GM23338 (cell line): ENCODE data around the gene EPHB1. TPM values are rescaled to one million over a fixed set of nuclear protein-coding genes. Genes with fewer than 3 reads are reported as not detected.

Source experiments
- ATAC-seq: fragments of 200-7000 bp; cut with Tn5 transposase; 3 replicates; pipeline ENCODE4 v1.9.1; 2020
- DNase-seq: peaks from one replicate; pipeline ENCODE4 v3.0.0-alpha.2; 2015; ENCODE audit warnings: low spot score
- H2AFZ ChIP-seq: fragments of 200-600 bp; sonication (generic); 2 replicates; pipeline ENCODE4 v1.8.0; 2016; ENCODE audit warnings: antibody characterized with exemption, mild to moderate bottlenecking, moderate library complexity
- H3F3A ChIP-seq: fragments of 200-600 bp; sonication (generic); replicated peaks from 2 replicates; pipeline ENCODE4 v1.8.0; 2017; ENCODE audit warnings: antibody characterized with exemption, mixed run types, low read depth
- H3K27ac ChIP-seq: fragments of 200-600 bp; sonication (generic); 2 replicates; pipeline ENCODE4 v1.6.1; 2016; ENCODE audit warnings: low read depth
- H3K27me3 ChIP-seq: fragments of 200-600 bp; sonication (generic); 2 replicates; pipeline ENCODE4 v1.8.0; 2016; ENCODE audit warnings: mild to moderate bottlenecking, mixed run types, moderate library complexity; ENCODE audit not compliant: insufficient read depth
- H3K36me3 ChIP-seq: fragments of 200-600 bp; sonication (generic); 2 replicates; pipeline ENCODE4 v1.8.0; 2016; ENCODE audit warnings: mild to moderate bottlenecking; ENCODE audit not compliant: insufficient read depth
- H3K4me1 ChIP-seq: fragments of 200-600 bp; sonication (generic); 2 replicates; pipeline ENCODE4 v1.8.0; 2016; ENCODE audit warnings: mild to moderate bottlenecking, moderate library complexity; ENCODE audit not compliant: insufficient read depth
- H3K4me2 ChIP-seq: fragments of 200-600 bp; sonication (generic); 2 replicates; pipeline ENCODE4 v1.7.1; 2017; ENCODE audit warnings: mixed run types
- H3K4me3 ChIP-seq: fragments of 200-600 bp; sonication (generic); 2 replicates; pipeline ENCODE4 v1.6.1; 2016; ENCODE audit warnings: mixed run types
- H3K79me2 ChIP-seq: fragments of 200-600 bp; sonication (generic); replicated peaks from 2 replicates; pipeline ENCODE4 v1.8.0; 2017; ENCODE audit warnings: mild to moderate bottlenecking; ENCODE audit not compliant: insufficient read depth
- H3K9me2 ChIP-seq: fragments of 200-600 bp; sonication (generic); 2 replicates; pipeline ENCODE4 v1.8.0; 2017; ENCODE audit not compliant: insufficient read depth
- H4K20me1 ChIP-seq: fragments of 200-600 bp; sonication (generic); replicated peaks from 2 replicates; pipeline ENCODE4 v1.8.0; 2017; ENCODE audit warnings: mild to moderate bottlenecking; ENCODE audit not compliant: insufficient read depth
- H3K27ac Mint-ChIP-seq: 2 replicates; pipeline ENCODE4 v1.8.0; 2020; ENCODE audit warnings: inconsistent platforms, mild to moderate bottlenecking, moderate library complexity, mixed read lengths
- H3K27me3 Mint-ChIP-seq: 3 replicates; pipeline ENCODE4 v1.8.0; 2022; ENCODE audit warnings: low read depth, mild to moderate bottlenecking, moderate library complexity, mixed read lengths, inconsistent platforms; ENCODE audit not compliant: insufficient read depth, poor library complexity
- H3K36me3 Mint-ChIP-seq: 3 replicates; pipeline ENCODE4 v1.8.0; 2021; ENCODE audit warnings: low read depth, mild to moderate bottlenecking, inconsistent platforms, moderate library complexity, mixed read lengths
- H3K4me1 Mint-ChIP-seq: 3 replicates; pipeline ENCODE4 v1.8.0; 2020; ENCODE audit warnings: mild to moderate bottlenecking, inconsistent platforms, mixed read lengths
- H3K4me3 Mint-ChIP-seq: 3 replicates; pipeline ENCODE4 v1.8.0; 2021; ENCODE audit warnings: moderate library complexity, mild to moderate bottlenecking, inconsistent platforms, mixed read lengths
- H3K9me3 Mint-ChIP-seq: 3 replicates; pipeline ENCODE4 v1.8.0; 2020; ENCODE audit warnings: moderate library complexity, mild to moderate bottlenecking, inconsistent platforms, mixed read lengths
- CREB1 ChIP-seq: fragments of 250-450 bp; sonication (Bioruptor Pico); IDR thresholded peaks from 2 replicates; pipeline ENCODE4 v1.5.0; 2020; ENCODE audit warnings: low read depth, mild to moderate bottlenecking, moderate library complexity
- EZH2 ChIP-seq: fragments of 200-600 bp; sonication (generic); IDR thresholded peaks from one replicate; pipeline ENCODE4 v1.8.0; 2017; ENCODE audit warnings: antibody characterized with exemption, mild to moderate bottlenecking, low read depth; ENCODE audit not compliant: unreplicated experiment
- EZH2phosphoT487 ChIP-seq: fragments of 200-600 bp; sonication (generic); IDR thresholded peaks from one replicate; pipeline ENCODE4 v1.8.1; 2018; ENCODE audit warnings: antibody characterized with exemption; ENCODE audit not compliant: unreplicated experiment
- JUNB ChIP-seq: IDR thresholded peaks from one replicate; pipeline ENCODE4 v1.6.1; 2016; ENCODE audit warnings: antibody characterized with exemption; ENCODE audit not compliant: unreplicated experiment
- NANOG ChIP-seq: IDR thresholded peaks from 2 replicates; pipeline ENCODE4 v1.6.1; 2016; ENCODE audit warnings: antibody characterized with exemption, borderline replicate concordance
- POLR2AphosphoS5 ChIP-seq: IDR thresholded peaks from 2 replicates; pipeline ENCODE4 v1.6.1; 2016; ENCODE audit warnings: antibody characterized with exemption, low read depth
- STAT1 ChIP-seq: IDR thresholded peaks from one replicate; pipeline ENCODE4 v1.6.1; 2016; ENCODE audit warnings: antibody characterized with exemption; ENCODE audit not compliant: unreplicated experiment
- ZNF114 ChIP-seq: fragments of 250-450 bp; sonication (Bioruptor Pico); IDR thresholded peaks from 2 replicates; pipeline ENCODE4 v1.5.0; 2020; ENCODE audit warnings: mild to moderate bottlenecking, moderate library complexity
- ZNF331 ChIP-seq: fragments of 250-450 bp; sonication (Bioruptor Pico); IDR thresholded peaks from 2 replicates; pipeline ENCODE4 v1.5.0; 2020; ENCODE audit warnings: low read depth, mild to moderate bottlenecking, moderate library complexity
- polyA plus RNA-seq: library from polyadenylated mRNA; unstranded; fragments of >200 nt; fragmentation: Nextera tagmentation; extraction: Ambion mirVana; gene quantifications from 2 replicates; pipeline ENCODE4 v1.2.1, GENCODE V29; 2016
- total RNA-seq: library from RNA; depleted of rRNA; stranded (reverse); fragments of >200 nt; shearing (Covaris generic); gene quantifications from 2 replicates; pipeline ENCODE4 v1.2.3, GENCODE V29; 2014
- TF ChIP-seq, protein P1 (sequence below): fragments of 250-450 bp; sonication (Bioruptor Pico); IDR thresholded peaks from 2 replicates; pipeline ENCODE4 v1.5.0; 2020; ENCODE audit warnings: mild to moderate bottlenecking, moderate library complexity
- TF ChIP-seq, protein P2 (sequence below), 2 experiments: fragments of 200-600 bp in 1 of 2; sonication (generic) in 1 of 2; conservative IDR thresholded peaks; 2 replicates each; pipeline versions ENCODE4 v1.5.1 to v1.6.1; 2016 to 2017; ENCODE audit warnings: antibody characterized with exemption in 2 of 2, low read depth in 2 of 2, mild to moderate bottlenecking in 2 of 2, moderate library complexity in 1 of 2
- TF ChIP-seq, protein P3 (sequence below): IDR thresholded peaks from one replicate; pipeline ENCODE4 v1.6.1; 2018; ENCODE audit warnings: antibody characterized with exemption; ENCODE audit not compliant: unreplicated experiment
- TF ChIP-seq, protein P4 (sequence below): IDR thresholded peaks from 2 replicates; pipeline ENCODE4 v1.6.1; 2016; ENCODE audit warnings: antibody characterized with exemption

Gene EPHB1
- total and polyA plus RNA-seq, 2 experiments from 2014 or later, result 2.7 to 5.2 TPM

DNA sequence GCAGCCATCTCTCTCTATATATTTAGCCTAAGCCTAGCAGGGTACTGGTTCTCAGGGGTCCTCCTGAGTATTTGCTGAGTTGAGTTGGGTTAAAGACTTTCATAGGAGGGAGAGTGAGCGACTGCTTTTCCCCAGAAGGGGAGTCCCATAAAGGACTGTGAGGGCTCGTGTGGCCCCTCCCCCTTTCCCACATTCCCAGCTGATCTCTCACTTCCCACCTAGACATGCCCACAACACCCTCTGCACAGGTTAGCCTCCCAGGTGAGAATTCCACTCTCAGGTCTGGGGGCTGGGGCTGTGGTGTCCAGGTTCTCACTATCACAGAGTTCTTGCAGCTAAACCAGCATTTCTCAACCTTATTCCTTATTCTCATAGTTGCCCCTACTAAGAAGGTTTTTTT is 15.8 kb downstream of the EPHB1 start:
- H3K9me3 Mint-ChIP-seq, result no peaks in the 10 kb centered on the region
- peak overlapping the region; percentile 83; the same call in 1 of the 2 replicates for H3K27ac Mint-ChIP-seq
- ATAC-seq, result peak; percentile 47
- H2AFZ ChIP-seq, result no peak overlapping the region
- H3K36me3 Mint-ChIP-seq, result no peaks in the 10 kb centered on the region
- H3K4me2 ChIP-seq, result peak overlapping the region; percentile 41
- peak overlapping the region; percentile 21; the same call in 1 of the 2 replicates for H3K4me3 ChIP-seq
- no peaks in the 10 kb centered on the region for H3K36me3 ChIP-seq
- no peaks in the 10 kb centered on the region for H3F3A ChIP-seq
- DNase-seq, result peak; percentile 44
- TF ChIP-seq, protein P1, sequence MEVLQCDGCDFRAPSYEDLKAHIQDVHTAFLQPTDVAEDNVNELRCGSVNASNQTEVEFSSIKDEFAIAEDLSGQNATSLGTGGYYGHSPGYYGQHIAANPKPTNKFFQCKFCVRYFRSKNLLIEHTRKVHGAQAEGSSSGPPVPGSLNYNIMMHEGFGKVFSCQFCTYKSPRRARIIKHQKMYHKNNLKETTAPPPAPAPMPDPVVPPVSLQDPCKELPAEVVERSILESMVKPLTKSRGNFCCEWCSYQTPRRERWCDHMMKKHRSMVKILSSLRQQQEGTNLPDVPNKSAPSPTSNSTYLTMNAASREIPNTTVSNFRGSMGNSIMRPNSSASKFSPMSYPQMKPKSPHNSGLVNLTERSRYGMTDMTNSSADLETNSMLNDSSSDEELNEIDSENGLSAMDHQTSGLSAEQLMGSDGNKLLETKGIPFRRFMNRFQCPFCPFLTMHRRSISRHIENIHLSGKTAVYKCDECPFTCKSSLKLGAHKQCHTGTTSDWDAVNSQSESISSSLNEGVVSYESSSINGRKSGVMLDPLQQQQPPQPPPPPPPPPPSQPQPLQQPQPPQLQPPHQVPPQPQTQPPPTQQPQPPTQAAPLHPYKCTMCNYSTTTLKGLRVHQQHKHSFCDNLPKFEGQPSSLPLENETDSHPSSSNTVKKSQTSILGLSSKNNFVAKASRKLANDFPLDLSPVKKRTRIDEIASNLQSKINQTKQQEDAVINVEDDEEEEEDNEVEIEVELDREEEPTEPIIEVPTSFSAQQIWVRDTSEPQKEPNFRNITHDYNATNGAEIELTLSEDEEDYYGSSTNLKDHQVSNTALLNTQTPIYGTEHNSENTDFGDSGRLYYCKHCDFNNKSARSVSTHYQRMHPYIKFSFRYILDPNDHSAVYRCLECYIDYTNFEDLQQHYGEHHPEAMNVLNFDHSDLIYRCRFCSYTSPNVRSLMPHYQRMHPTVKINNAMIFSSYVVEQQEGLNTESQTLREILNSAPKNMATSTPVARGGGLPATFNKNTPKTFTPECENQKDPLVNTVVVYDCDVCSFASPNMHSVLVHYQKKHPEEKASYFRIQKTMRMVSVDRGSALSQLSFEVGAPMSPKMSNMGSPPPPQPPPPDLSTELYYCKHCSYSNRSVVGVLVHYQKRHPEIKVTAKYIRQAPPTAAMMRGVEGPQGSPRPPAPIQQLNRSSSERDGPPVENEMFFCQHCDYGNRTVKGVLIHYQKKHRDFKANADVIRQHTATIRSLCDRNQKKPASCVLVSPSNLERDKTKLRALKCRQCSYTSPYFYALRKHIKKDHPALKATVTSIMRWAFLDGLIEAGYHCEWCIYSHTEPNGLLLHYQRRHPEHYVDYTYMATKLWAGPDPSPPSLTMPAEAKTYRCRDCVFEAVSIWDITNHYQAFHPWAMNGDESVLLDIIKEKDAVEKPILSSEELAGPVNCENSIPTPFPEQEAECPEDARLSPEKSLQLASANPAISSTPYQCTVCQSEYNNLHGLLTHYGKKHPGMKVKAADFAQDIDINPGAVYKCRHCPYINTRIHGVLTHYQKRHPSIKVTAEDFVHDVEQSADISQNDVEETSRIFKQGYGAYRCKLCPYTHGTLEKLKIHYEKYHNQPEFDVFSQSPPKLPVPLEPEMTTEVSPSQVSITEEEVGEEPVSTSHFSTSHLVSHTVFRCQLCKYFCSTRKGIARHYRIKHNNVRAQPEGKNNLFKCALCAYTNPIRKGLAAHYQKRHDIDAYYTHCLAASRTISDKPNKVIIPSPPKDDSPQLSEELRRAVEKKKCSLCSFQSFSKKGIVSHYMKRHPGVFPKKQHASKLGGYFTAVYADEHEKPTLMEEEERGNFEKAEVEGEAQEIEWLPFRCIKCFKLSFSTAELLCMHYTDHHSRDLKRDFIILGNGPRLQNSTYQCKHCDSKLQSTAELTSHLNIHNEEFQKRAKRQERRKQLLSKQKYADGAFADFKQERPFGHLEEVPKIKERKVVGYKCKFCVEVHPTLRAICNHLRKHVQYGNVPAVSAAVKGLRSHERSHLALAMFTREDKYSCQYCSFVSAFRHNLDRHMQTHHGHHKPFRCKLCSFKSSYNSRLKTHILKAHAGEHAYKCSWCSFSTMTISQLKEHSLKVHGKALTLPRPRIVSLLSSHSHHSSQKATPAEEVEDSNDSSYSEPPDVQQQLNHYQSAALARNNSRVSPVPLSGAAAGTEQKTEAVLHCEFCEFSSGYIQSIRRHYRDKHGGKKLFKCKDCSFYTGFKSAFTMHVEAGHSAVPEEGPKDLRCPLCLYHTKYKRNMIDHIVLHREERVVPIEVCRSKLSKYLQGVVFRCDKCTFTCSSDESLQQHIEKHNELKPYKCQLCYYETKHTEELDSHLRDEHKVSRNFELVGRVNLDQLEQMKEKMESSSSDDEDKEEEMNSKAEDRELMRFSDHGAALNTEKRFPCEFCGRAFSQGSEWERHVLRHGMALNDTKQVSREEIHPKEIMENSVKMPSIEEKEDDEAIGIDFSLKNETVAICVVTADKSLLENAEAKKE, result no peak
- no peak for TF ChIP-seq ZNF114 (CRISPR knock-in tag)
- TF ChIP-seq, protein P2, sequence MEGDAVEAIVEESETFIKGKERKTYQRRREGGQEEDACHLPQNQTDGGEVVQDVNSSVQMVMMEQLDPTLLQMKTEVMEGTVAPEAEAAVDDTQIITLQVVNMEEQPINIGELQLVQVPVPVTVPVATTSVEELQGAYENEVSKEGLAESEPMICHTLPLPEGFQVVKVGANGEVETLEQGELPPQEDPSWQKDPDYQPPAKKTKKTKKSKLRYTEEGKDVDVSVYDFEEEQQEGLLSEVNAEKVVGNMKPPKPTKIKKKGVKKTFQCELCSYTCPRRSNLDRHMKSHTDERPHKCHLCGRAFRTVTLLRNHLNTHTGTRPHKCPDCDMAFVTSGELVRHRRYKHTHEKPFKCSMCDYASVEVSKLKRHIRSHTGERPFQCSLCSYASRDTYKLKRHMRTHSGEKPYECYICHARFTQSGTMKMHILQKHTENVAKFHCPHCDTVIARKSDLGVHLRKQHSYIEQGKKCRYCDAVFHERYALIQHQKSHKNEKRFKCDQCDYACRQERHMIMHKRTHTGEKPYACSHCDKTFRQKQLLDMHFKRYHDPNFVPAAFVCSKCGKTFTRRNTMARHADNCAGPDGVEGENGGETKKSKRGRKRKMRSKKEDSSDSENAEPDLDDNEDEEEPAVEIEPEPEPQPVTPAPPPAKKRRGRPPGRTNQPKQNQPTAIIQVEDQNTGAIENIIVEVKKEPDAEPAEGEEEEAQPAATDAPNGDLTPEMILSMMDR (conservative IDR thresholded peaks at IDR 0.05; ENCODE audit: low read depth in 2 of 2), result no peak
- TF ChIP-seq, protein P3, sequence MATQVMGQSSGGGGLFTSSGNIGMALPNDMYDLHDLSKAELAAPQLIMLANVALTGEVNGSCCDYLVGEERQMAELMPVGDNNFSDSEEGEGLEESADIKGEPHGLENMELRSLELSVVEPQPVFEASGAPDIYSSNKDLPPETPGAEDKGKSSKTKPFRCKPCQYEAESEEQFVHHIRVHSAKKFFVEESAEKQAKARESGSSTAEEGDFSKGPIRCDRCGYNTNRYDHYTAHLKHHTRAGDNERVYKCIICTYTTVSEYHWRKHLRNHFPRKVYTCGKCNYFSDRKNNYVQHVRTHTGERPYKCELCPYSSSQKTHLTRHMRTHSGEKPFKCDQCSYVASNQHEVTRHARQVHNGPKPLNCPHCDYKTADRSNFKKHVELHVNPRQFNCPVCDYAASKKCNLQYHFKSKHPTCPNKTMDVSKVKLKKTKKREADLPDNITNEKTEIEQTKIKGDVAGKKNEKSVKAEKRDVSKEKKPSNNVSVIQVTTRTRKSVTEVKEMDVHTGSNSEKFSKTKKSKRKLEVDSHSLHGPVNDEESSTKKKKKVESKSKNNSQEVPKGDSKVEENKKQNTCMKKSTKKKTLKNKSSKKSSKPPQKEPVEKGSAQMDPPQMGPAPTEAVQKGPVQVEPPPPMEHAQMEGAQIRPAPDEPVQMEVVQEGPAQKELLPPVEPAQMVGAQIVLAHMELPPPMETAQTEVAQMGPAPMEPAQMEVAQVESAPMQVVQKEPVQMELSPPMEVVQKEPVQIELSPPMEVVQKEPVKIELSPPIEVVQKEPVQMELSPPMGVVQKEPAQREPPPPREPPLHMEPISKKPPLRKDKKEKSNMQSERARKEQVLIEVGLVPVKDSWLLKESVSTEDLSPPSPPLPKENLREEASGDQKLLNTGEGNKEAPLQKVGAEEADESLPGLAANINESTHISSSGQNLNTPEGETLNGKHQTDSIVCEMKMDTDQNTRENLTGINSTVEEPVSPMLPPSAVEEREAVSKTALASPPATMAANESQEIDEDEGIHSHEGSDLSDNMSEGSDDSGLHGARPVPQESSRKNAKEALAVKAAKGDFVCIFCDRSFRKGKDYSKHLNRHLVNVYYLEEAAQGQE, result no peak
- no peak for TF ChIP-seq EZH2phosphoT487
- no peak for TF ChIP-seq EZH2
- no peak for TF ChIP-seq NANOG
- TF ChIP-seq ZNF331 (CRISPR knock-in tag), result no peak
- TF ChIP-seq, protein P4, sequence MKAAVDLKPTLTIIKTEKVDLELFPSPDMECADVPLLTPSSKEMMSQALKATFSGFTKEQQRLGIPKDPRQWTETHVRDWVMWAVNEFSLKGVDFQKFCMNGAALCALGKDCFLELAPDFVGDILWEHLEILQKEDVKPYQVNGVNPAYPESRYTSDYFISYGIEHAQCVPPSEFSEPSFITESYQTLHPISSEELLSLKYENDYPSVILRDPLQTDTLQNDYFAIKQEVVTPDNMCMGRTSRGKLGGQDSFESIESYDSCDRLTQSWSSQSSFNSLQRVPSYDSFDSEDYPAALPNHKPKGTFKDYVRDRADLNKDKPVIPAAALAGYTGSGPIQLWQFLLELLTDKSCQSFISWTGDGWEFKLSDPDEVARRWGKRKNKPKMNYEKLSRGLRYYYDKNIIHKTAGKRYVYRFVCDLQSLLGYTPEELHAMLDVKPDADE, result no peak
- TF ChIP-seq POLR2AphosphoS5, result no peak
- TF ChIP-seq STAT1, result no peak
- TF ChIP-seq CREB1 (CRISPR knock-in tag), result no peak
- no peak for TF ChIP-seq JUNB
- H4K20me1 ChIP-seq, result no peaks in the 10 kb centered on the region
- no peaks in the 10 kb centered on the region for H3K27me3 ChIP-seq
- H3K79me2 ChIP-seq, result no peaks in the 10 kb centered on the region
- H3K4me1 Mint-ChIP-seq, result peaks cover 57% of the 10 kb centered on the region
- no peak overlapping the region for H3K4me3 Mint-ChIP-seq
- peaks cover 14% of the 10 kb centered on the region for H3K27me3 Mint-ChIP-seq
- peaks cover 5% of the 10 kb centered on the region; the same call in 1 of the 2 replicates for H3K9me2 ChIP-seq
- peaks cover 22% of the 10 kb centered on the region for H3K4me1 ChIP-seq
- peak overlapping the region; percentile 11; the same call in 1 of the 2 replicates for H3K27ac ChIP-seq
